ENCODE results near the gene RDH16.
"Not testable (repeated sequence)": the region's sequence is repeated elsewhere in the genome, so short reads cannot be mapped to it uniquely, and the experiment has no call there.

The RDH16 gene

GRCh38 chr12:56935157-56935556 lies 22.3 kb downstream of the RDH16 start:
- DNase-seq (ENCODE audit: low spot score in 2 of 2) = no peak
- in situ Hi-C loops (cut with MboI; ENCODE audit: low sequenced_read_pairs) = no loop called here

GRCh38 chr12:56933826-56934625 lies 23.4 kb downstream of the RDH16 start, which contains the start of gene SDR9C7:
TSS of gene SDR9C7 (minus strand) at chr12:56934408. CDS start at chr12:56934261, 147 bp downstream.
- Histone ChIP-seq H3K4me1 (peaks cover 4% of the 10 kb centered on the region; the same call in 1 of the 2 replicates), H3K4me3 (no peak within 1 kb of the TSS), H3K27me3 (ENCODE audit: low read depth) (no peaks in the 10 kb centered on the region), H3K9me3 (no peaks in the 10 kb centered on the region), H3K36me3 (replicated peaks) (no peaks in the 10 kb centered on the region)
- no peak for DNase-seq (ENCODE audit: low spot score in 2 of 2)
- in situ Hi-C loops (cut with MboI; ENCODE audit: low sequenced_read_pairs) = no loop called here

More at GRCh38 chr12:56935157-56935556, 22.3 kb downstream of the RDH16 start:
- H3K4me3 ChIP-seq = no peak overlapping the region
- no peaks in the 10 kb centered on the region for H3K36me3 ChIP-seq (replicated peaks)
- H3K27me3 ChIP-seq (ENCODE audit: low read depth) = no peaks in the 10 kb centered on the region
- H3K4me1 ChIP-seq = peaks cover 4% of the 10 kb centered on the region; the same call in 1 of the 2 replicates
- no peaks in the 10 kb centered on the region for H3K9me3 ChIP-seq

GRCh38 chr12:56932867-56933266 lies 24.5 kb downstream of the RDH16 start:
- Histone ChIP-seq H3K4me1 (peaks cover 4% of the 10 kb centered on the region; the same call in 1 of the 2 replicates), H3K27me3 (ENCODE audit: low read depth) (no peaks in the 10 kb centered on the region), H3K9me3 (no peaks in the 10 kb centered on the region), H3K4me3 (no peak overlapping the region), H3K36me3 (replicated peaks) (no peaks in the 10 kb centered on the region)
- DNase-seq (ENCODE audit: low spot score in 2 of 2) = no peak
- in situ Hi-C loops (cut with MboI; ENCODE audit: low sequenced_read_pairs) = no loop called here

GRCh38 chr12:56932146-56932545 lies 25.3 kb downstream of the RDH16 start:
- H3K36me3 ChIP-seq (replicated peaks) = no peaks in the 10 kb centered on the region
- no peak for DNase-seq (ENCODE audit: low spot score in 2 of 2)
- no peaks in the 10 kb centered on the region for H3K27me3 ChIP-seq (ENCODE audit: low read depth)
- in situ Hi-C loops (cut with MboI; ENCODE audit: low sequenced_read_pairs) = no loop called here
- H3K4me1 ChIP-seq = peaks cover 4% of the 10 kb centered on the region; the same call in 1 of the 2 replicates
- H3K4me3 ChIP-seq = no peak overlapping the region
- no peaks in the 10 kb centered on the region for H3K9me3 ChIP-seq

DNA sequence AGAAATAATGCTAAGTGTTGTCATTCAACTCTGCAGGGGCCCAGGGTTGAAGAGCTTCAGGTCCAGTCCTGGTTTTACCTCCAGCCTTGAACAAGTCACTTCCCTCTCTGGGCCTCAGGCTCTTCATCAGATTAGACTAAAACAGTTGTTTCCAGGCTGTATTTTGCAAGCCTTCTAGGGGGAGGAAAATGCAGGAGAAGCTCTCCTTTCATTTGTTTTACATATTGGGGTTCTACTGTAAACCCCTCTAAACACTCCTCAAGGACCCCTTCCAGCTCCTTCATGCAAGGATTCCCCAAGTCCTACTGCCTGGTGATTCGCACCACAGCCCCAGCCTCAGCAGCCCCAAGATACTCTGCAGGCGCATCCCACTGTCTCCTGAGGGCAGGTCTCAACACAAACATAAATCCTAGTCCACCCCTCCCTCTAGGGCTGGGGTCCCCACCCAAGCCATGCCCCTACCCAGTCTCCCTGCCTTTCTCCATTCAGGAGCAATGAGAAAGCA lies 25.9 kb downstream of the RDH16 start:
- no peaks in the 10 kb centered on the region for H3K9me3 ChIP-seq
- H3K36me3 ChIP-seq (replicated peaks) = no peaks in the 10 kb centered on the region
- peak; percentile 3 to 39 for DNase-seq (ENCODE audit: low spot score in 2 of 2)
- H3K27me3 ChIP-seq (ENCODE audit: low read depth) = no peaks in the 10 kb centered on the region
- peaks cover 4% of the 10 kb centered on the region; the same call in 1 of the 2 replicates for H3K4me1 ChIP-seq
- in situ Hi-C loops (cut with MboI; ENCODE audit: low sequenced_read_pairs) = no loop called here
- no peak overlapping the region for H3K4me3 ChIP-seq

DNA sequence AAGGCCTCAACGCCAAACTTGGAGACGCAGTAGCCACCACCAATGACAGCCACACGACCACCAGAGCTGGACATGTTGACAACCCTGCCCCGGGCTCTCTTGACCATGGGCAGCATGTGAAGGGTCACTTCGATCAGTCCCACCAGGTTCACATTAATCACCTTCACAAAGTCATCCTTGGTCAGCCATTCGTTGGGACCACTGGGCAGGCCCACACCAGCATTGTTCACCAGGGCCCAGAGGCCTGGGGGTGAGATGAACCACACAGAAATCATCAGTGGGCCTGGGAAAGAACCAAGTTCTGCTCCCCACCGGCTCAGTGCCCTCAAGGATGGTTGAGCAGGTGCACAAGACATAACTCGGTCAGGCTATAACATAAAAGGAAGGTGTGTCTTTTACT lies 27.2 kb downstream of the RDH16 start:
- peaks cover 4% of the 10 kb centered on the region; the same call in 1 of the 2 replicates for H3K4me1 ChIP-seq
- in situ Hi-C loops (cut with MboI; ENCODE audit: low sequenced_read_pairs) = no loop called here
- no peaks in the 10 kb centered on the region for H3K9me3 ChIP-seq

DNA sequence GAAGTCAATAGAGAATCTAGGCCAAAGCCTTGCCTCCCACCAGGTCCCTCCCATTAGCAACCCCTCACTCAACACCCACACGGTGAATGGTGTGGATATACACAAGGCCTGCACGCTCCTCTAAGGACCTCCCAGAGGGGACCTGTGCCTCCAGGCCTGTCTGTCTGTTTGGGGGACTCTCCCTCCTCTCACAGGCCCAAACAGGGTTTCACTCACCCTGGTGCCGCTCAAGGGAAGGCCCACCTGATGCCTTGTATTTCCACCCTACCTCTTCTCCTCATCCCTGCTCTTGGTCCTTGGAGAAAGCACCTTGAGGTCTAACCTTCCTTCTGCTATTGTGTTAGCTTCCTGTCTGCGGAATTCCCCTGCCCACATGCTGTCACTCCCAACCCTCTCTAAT lies 27.6 kb downstream of the RDH16 start:
- H3K4me3 ChIP-seq = no peak overlapping the region
- H3K36me3 ChIP-seq (replicated peaks) = no peaks in the 10 kb centered on the region
- H3K9me3 ChIP-seq = no peaks in the 10 kb centered on the region
- in situ Hi-C loops (cut with MboI; ENCODE audit: low sequenced_read_pairs) = no loop called here
- peaks cover 4% of the 10 kb centered on the region; the same call in 1 of the 2 replicates for H3K4me1 ChIP-seq
- DNase-seq (ENCODE audit: low spot score in 2 of 2) = no peak
- H3K27me3 ChIP-seq (ENCODE audit: low read depth) = peaks cover 3% of the 10 kb centered on the region; the same call in 1 of the 2 replicates

More for the DNA sequence above, 27.2 kb downstream of the RDH16 start:
- H3K36me3 ChIP-seq (replicated peaks) = no peaks in the 10 kb centered on the region
- H3K4me3 ChIP-seq = no peak overlapping the region
- peaks cover 3% of the 10 kb centered on the region; the same call in 1 of the 2 replicates for H3K27me3 ChIP-seq (ENCODE audit: low read depth)
- no peak for DNase-seq (ENCODE audit: low spot score in 2 of 2)

GRCh38 chr12:56928262-56928661 lies 29.1 kb downstream of the RDH16 start:
- no peaks in the 10 kb centered on the region for H3K9me3 ChIP-seq
- peaks cover 3% of the 10 kb centered on the region; the same call in 1 of the 2 replicates for H3K27me3 ChIP-seq (ENCODE audit: low read depth)
- in situ Hi-C loops (cut with MboI; ENCODE audit: low sequenced_read_pairs) = no loop called here
- DNase-seq (ENCODE audit: low spot score in 2 of 2) = no peak
- no peaks in the 10 kb centered on the region for H3K36me3 ChIP-seq (replicated peaks)
- H3K4me1 ChIP-seq = peaks cover 4% of the 10 kb centered on the region; the same call in 1 of the 2 replicates
- H3K4me3 ChIP-seq = no peak overlapping the region

DNA sequence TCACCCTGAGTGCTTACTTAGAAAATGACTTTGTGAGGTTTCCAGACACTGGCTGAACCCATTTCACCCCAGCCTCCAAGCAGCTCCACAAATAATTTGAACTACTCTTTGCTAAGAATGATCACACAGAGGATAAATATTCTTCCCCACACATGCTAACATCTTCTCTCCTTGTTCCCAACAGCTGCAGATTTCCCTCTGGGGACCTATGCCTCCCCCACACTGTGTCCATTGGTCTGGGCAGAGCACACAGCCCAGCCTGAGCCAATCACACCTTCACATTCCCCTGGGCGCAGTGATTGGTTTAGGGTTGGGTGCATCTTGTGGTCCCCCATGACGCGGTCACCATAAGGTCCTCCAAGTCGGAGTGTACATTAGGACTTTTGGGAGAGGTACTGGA lies 30.1 kb downstream of the RDH16 start:
- H3K4me1 ChIP-seq = peaks cover 4% of the 10 kb centered on the region; the same call in 1 of the 2 replicates
- DNase-seq (ENCODE audit: low spot score in 2 of 2) = no peak
- H3K4me3 ChIP-seq = no peak overlapping the region
- H3K27me3 ChIP-seq (ENCODE audit: low read depth) = peaks cover 3% of the 10 kb centered on the region; the same call in 1 of the 2 replicates
- H3K9me3 ChIP-seq = no peaks in the 10 kb centered on the region
- in situ Hi-C loops (cut with MboI; ENCODE audit: low sequenced_read_pairs) = no loop called here
- no peaks in the 10 kb centered on the region for H3K36me3 ChIP-seq (replicated peaks)

GRCh38 chr12:56922031-56922430 lies 35.4 kb downstream of the RDH16 start:
- DNase-seq (ENCODE audit: low spot score in 2 of 2) = no peak
- in situ Hi-C loops (cut with MboI; ENCODE audit: low sequenced_read_pairs) = no loop called here
- no peaks in the 10 kb centered on the region for H3K36me3 ChIP-seq (replicated peaks)
- H3K4me3 ChIP-seq = no peak overlapping the region
- peaks cover 3% of the 10 kb centered on the region; the same call in 1 of the 2 replicates for H3K27me3 ChIP-seq (ENCODE audit: low read depth)
- H3K4me1 ChIP-seq = no peaks in the 10 kb centered on the region
- no peaks in the 10 kb centered on the region for H3K9me3 ChIP-seq

DNA sequence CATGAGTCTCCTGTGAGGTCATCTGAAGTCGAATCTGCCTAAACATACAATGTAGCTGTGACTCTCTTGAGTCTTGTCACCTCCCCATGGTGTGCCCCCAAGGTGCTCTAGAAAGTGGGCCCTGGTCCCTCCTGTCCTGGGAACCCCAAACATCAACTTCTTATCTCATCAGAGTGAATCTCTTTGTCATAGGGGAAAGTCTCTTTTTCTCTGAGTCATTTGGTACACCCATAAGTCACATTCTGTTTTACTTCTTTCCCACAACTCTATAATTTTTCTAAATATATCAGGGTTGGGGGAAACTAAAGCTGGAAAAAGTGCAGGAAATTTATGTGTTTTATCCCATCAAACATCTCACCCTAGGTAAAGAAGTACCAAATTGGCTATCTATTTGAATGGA lies 36.1 kb downstream of the RDH16 start:
- in situ Hi-C loops (cut with MboI; ENCODE audit: low sequenced_read_pairs) = no loop called here
- H3K36me3 ChIP-seq (replicated peaks) = no peaks in the 10 kb centered on the region
- H3K4me3 ChIP-seq = no peak overlapping the region
- DNase-seq (ENCODE audit: low spot score in 2 of 2) = no peak
- H3K27me3 ChIP-seq (ENCODE audit: low read depth) = peaks cover 3% of the 10 kb centered on the region; the same call in 1 of the 2 replicates
- no peaks in the 10 kb centered on the region for H3K4me1 ChIP-seq
- H3K9me3 ChIP-seq = no peaks in the 10 kb centered on the region

GRCh38 chr12:56918139-56918538 lies 39.3 kb downstream of the RDH16 start:
- DNase-seq (ENCODE audit: low spot score in 2 of 2); H3K36me3 ChIP-seq (replicated peaks); H3K27me3 ChIP-seq (ENCODE audit: low read depth); H3K4me1 ChIP-seq; in situ Hi-C loops (cut with MboI; ENCODE audit: low sequenced_read_pairs); H3K4me3 ChIP-seq; H3K9me3 ChIP-seq: not testable (repeated sequence)

GRCh38 chr12:56916996-56917333 lies 40.4 kb downstream of the RDH16 start:
- Histone ChIP-seq H3K4me3 (no peak overlapping the region), H3K9me3 (no peaks in the 10 kb centered on the region), H3K4me1 (no peaks in the 10 kb centered on the region), H3K27me3 (ENCODE audit: low read depth) (no peaks in the 10 kb centered on the region), H3K36me3 (replicated peaks) (no peaks in the 10 kb centered on the region)
- in situ Hi-C loops (cut with MboI; ENCODE audit: low sequenced_read_pairs) = no loop called here
- no peak for DNase-seq (ENCODE audit: low spot score in 2 of 2)

DNA sequence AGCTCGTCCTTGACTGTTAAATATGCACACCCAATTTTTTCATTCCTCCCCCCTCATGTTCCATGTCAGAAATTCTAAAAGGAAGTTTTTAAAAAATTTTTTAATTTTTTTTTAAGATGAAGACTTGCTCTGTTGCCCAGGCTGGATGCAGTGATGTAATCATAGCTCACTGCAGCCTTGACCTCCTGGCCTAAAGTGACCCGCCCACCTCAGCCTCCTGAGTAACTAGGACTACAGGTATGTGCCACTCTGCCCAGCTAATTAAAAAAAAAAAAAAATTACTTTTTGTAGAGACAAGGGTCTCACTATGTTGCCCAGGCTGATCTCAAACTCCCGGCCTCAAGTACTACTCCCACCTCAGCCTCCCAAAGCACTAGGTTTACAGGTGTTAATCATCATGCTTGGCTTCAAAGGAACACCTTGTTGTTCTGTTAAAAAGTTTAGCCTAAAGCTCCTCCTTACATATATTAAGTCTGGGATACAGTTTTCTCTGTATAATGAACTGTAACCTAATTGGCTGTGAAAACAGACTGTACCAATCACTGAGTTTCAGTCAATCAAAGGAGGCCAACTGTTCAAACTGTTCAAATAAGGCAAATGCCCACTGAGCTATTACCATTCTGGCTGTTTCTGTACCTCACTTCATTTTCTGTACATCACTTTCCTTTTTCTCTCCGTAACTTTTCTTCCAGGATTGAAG lies 41.0 kb downstream of the RDH16 start:
- no peaks in the 10 kb centered on the region for H3K4me1 ChIP-seq
- no peak for DNase-seq (ENCODE audit: low spot score in 2 of 2)
- H3K4me3 ChIP-seq = no peak overlapping the region
- no peaks in the 10 kb centered on the region for H3K27me3 ChIP-seq (ENCODE audit: low read depth)
- no peaks in the 10 kb centered on the region for H3K36me3 ChIP-seq (replicated peaks)
- no peaks in the 10 kb centered on the region for H3K9me3 ChIP-seq
- in situ Hi-C loops (cut with MboI; ENCODE audit: low sequenced_read_pairs) = no loop called here
